CD14-positive monocyte (primary cell): Measurements from ENCODE around the gene NETO1. TPM values are rescaled to one million over a fixed set of nuclear protein-coding genes. Genes with fewer than 3 reads are reported as not detected.
A peak's percentile ranks its signal among the peaks of the same experiment; 100 is the strongest.

Source experiments
- DNase-seq, 3 donors: peaks; one replicate each; pipeline ENCODE4 v3.0.0-alpha.2; 2011 to 2022
- H2AFZ ChIP-seq: 2 replicates; pipeline ENCODE4 v1.6.0; 2012; ENCODE audit warnings: mild to moderate bottlenecking, low read depth, low read length, inconsistent platforms; ENCODE audit not compliant: insufficient read depth, poor library complexity, severe bottlenecking
- H3K27ac ChIP-seq, 2 donors: 1 replicate in 1 of 2; 2 replicates in 1 of 2; pipeline ENCODE4 v1.5.1; 2012 to 2013; ENCODE audit warnings: low read length in 2 of 2, control low read depth in 1 of 2, inconsistent platforms in 1 of 2, low read depth in 1 of 2, mild to moderate bottlenecking in 1 of 2
- H3K27me3 ChIP-seq, 2 donors: one replicate each; pipeline versions ENCODE4 v1.6.0 to v1.6.1; 2011 to 2013; ENCODE audit warnings: low read length in 2 of 2; ENCODE audit not compliant: control insufficient read depth in 2 of 2, insufficient read depth in 2 of 2
- H3K36me3 ChIP-seq, 2 donors: replicated peaks in 1 of 2; 1 replicate in 1 of 2; 2 replicates in 1 of 2; pipeline versions ENCODE4 v1.5.1 to v1.6.1; 2012 to 2013; ENCODE audit warnings: low read length in 2 of 2, control low read depth in 1 of 2, inconsistent platforms in 1 of 2, mild to moderate bottlenecking in 1 of 2; ENCODE audit not compliant: insufficient read depth in 2 of 2, control insufficient read depth in 1 of 2
- H3K4me1 ChIP-seq, 2 donors: 1 replicate in 1 of 2; 2 replicates in 1 of 2; pipeline versions ENCODE4 v1.5.1 to v1.6.1; 2012 to 2013; ENCODE audit warnings: low read length in 2 of 2, control low read depth in 1 of 2, inconsistent platforms in 1 of 2, mild to moderate bottlenecking in 1 of 2, moderate library complexity in 1 of 2; ENCODE audit not compliant: insufficient read depth in 2 of 2, control insufficient read depth in 1 of 2
- H3K4me2 ChIP-seq: replicated peaks from 2 replicates; pipeline ENCODE3; 2012; ENCODE audit warnings: low read length, moderate library complexity, mild to moderate bottlenecking; ENCODE audit not compliant: poor library complexity, severe bottlenecking; ENCODE audit errors: extremely low read depth
- H3K4me3 ChIP-seq, 3 experiments: fragments of 200-600 bp in 1 of 3; sonication (generic) in 1 of 3; replicated peaks in 1 of 3; 1 replicate in 2 of 3; 2 replicates in 1 of 3; pipeline ENCODE4 v1.5.1; 2011 to 2013; ENCODE audit warnings: low read length in 3 of 3, mild to moderate bottlenecking in 3 of 3, control low read depth in 2 of 3, low read depth in 2 of 3, inconsistent platforms in 1 of 3, moderate library complexity in 1 of 3
- H3K79me2 ChIP-seq: 2 replicates; pipeline ENCODE4 v1.6.0; 2012; ENCODE audit warnings: mild to moderate bottlenecking, control low read depth, inconsistent platforms, low read length, moderate library complexity; ENCODE audit not compliant: insufficient read depth
- H3K9ac ChIP-seq: 2 replicates; pipeline ENCODE4 v1.6.0; 2017; ENCODE audit warnings: low read length, mild to moderate bottlenecking; ENCODE audit not compliant: insufficient read depth, poor library complexity, severe bottlenecking
- H3K9me3 ChIP-seq, 2 donors: replicated peaks in 1 of 2; 1 replicate in 1 of 2; 2 replicates in 1 of 2; pipeline versions ENCODE4 v1.5.1 to v1.6.1; 2012 to 2013; ENCODE audit warnings: low read length in 2 of 2, control low read depth in 1 of 2; ENCODE audit not compliant: control insufficient read depth in 1 of 2, insufficient read depth in 1 of 2
- H4K20me1 ChIP-seq: 2 replicates; pipeline ENCODE4 v1.6.0; 2012; ENCODE audit warnings: mild to moderate bottlenecking, low read length, control low read depth, moderate library complexity; ENCODE audit not compliant: insufficient read depth
- H3K27ac Mint-ChIP-seq, 7 donors: one replicate each; pipeline ENCODE4 v1.8.0; 2020; ENCODE audit warnings: mild to moderate bottlenecking in 7 of 7, mixed read lengths in 7 of 7, moderate library complexity in 6 of 7, inconsistent platforms in 2 of 7
- H3K27me3 Mint-ChIP-seq, 3 donors: one replicate each; pipeline ENCODE4 v1.8.0; 2021 to 2022; ENCODE audit warnings: low read depth in 3 of 3, mild to moderate bottlenecking in 3 of 3, mixed read lengths in 3 of 3, moderate library complexity in 3 of 3, inconsistent platforms in 1 of 3
- H3K36me3 Mint-ChIP-seq, 2 donors: one replicate each; pipeline ENCODE4 v1.8.0; 2020; ENCODE audit warnings: mixed read lengths in 2 of 2, inconsistent platforms in 1 of 2, mild to moderate bottlenecking in 1 of 2
- H3K4me1 Mint-ChIP-seq: one replicate; pipeline ENCODE4 v1.8.0; 2020; ENCODE audit warnings: mild to moderate bottlenecking, mixed read lengths
- H3K4me3 Mint-ChIP-seq, 2 donors: one replicate each; pipeline ENCODE4 v1.8.0; 2020; ENCODE audit warnings: mild to moderate bottlenecking in 2 of 2, mixed read lengths in 2 of 2, moderate library complexity in 1 of 2
- H3K9me3 Mint-ChIP-seq, 7 donors: one replicate each; pipeline ENCODE4 v1.8.0; 2020 to 2022; ENCODE audit warnings: mixed read lengths in 7 of 7, mild to moderate bottlenecking in 6 of 7, moderate library complexity in 6 of 7, inconsistent platforms in 2 of 7
- CTCF ChIP-seq: fragments of 200-600 bp; IDR thresholded peaks from one replicate; pipeline ENCODE4 v1.8.0; 2022; ENCODE audit warnings: antibody characterized with exemption, mild to moderate bottlenecking
- WGBS: methylation state at CpG from one replicate; pipeline ENCODE4 v1.1.5; 2013; ENCODE audit warnings: missing lambda C conversion rate; ENCODE audit not compliant: insufficient coverage; 5-methylcytosine and 5-hydroxymethylcytosine counted together
- intact Hi-C, 2 donors: fragments of 100-400 bp; cut with micrococcal nuclease; formaldehyde crosslinking; loops; one replicate each; pipeline versions ENCODE4 v1.15.0 to v1.15.1; 2023
- polyA plus RNA-seq, 3 donors: library from polyadenylated mRNA; depleted of rRNA in 1 of 3; unstranded in 2 of 3; stranded (reverse) in 1 of 3; fragments of 300-500 nt in 2 of 3; fragments of >200 nt in 1 of 3; fragmentation: Illumina TruSeq in 2 of 3; gene quantifications; 1 replicate in 2 of 3; 2 replicates in 1 of 3; pipeline ENCODE4 v1.2.3, GENCODE V29; 2012 to 2021

Gene NETO1
- polyA plus RNA-seq, 3 donors, result not detected

GRCh38 chr18:72866901-72867745, 664 bp downstream of the NETO1 start:
- Mint-ChIP-seq H3K4me3 (peak overlapping the region in 1 of 2 donors; percentile 86), H3K9me3 (peaks cover 0 to 11% (median 4%) of the 10 kb centered on the region in 7 donors), H3K27ac (no peak overlapping the region), H3K36me3 (no peaks in the 10 kb centered on the region), H3K27me3 (peaks cover 39 to 53% (median 49%) of the 10 kb centered on the region in 3 donors), H3K4me1 (no peaks in the 10 kb centered on the region)
- 3% methylated on average over 101 of the region's 102 CpGs for whole genome bisulfite sequencing
- no peak overlapping the region for H3K4me3 ChIP-seq
- no peak for TF ChIP-seq CTCF
- H3K4me2 ChIP-seq, result no peak overlapping the region
- H3K4me1 ChIP-seq, result no peaks in the 10 kb centered on the region
- H3K27me3 ChIP-seq, result peaks cover 24 to 45% of the 10 kb centered on the region in 2 donors
- H3K9me3 ChIP-seq, result peaks cover 0 to 7% of the 10 kb centered on the region in 2 donors
- H3K36me3 ChIP-seq, result no peaks in the 10 kb centered on the region
- no peak overlapping the region for H2AFZ ChIP-seq
- DNase-seq, result no peak
- H4K20me1 ChIP-seq, result no peaks in the 10 kb centered on the region
- no peak overlapping the region for H3K27ac ChIP-seq
- H3K9ac ChIP-seq, result no peak overlapping the region
- H3K79me2 ChIP-seq, result no peaks in the 10 kb centered on the region
- intact Hi-C loops, result no loop called here

DNA sequence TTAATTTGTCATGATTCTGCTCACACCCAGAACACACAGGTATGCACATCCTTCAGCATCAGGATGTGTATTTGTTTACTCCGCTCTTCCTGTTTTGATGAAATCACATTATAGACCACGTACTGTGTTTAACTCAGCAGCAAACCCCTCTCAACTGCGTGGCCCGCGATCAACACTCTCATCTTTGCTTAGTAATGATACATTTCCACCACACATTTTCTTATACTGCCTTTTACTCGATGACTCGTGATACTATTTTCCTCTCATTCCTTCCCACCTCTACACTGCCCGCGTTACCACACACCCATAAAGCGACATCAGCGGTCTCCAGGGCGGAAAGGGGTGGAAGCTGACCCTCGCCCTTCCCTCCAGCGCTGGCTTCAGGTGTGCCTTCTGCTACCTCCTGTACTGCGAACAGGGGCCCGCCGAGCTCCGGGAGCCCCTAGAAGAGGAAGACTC, 1.3 kb downstream of the NETO1 start:
- no peak for DNase-seq
- Histone ChIP-seq H2AFZ (no peak overlapping the region), H3K4me2 (no peak overlapping the region), H3K4me1 (no peaks in the 10 kb centered on the region), H3K9me3 (peaks cover 0 to 7% of the 10 kb centered on the region in 2 donors), H3K36me3 (no peaks in the 10 kb centered on the region), H3K27me3 (peaks cover 24 to 45% of the 10 kb centered on the region in 2 donors), H4K20me1 (no peaks in the 10 kb centered on the region), H3K27ac (no peak overlapping the region), H3K9ac (no peak overlapping the region), H3K4me3 (no peak overlapping the region), H3K79me2 (no peaks in the 10 kb centered on the region)
- intact Hi-C loops, result no loop called here
- peaks cover 39 to 54% (median 49%) of the 10 kb centered on the region in 3 donors for H3K27me3 Mint-ChIP-seq
- no peaks in the 10 kb centered on the region for H3K4me1 Mint-ChIP-seq
- H3K27ac Mint-ChIP-seq, result no peak overlapping the region
- H3K9me3 Mint-ChIP-seq, result peaks cover 0 to 11% (median 4%) of the 10 kb centered on the region in 7 donors
- 6% methylated on average over 15 of the region's 18 CpGs for WGBS
- H3K4me3 Mint-ChIP-seq, result peak overlapping the region in 1 of 2 donors; percentile 86
- no peaks in the 10 kb centered on the region for H3K36me3 Mint-ChIP-seq
- TF ChIP-seq CTCF, result no peak
